Smooth muscle cell (in vitro differentiated cells): ENCODE measurements around the gene ZNF609. TPM values are rescaled to one million over a fixed set of nuclear protein-coding genes. Genes with fewer than 3 reads are reported as not detected.

Experiments
- DNase-seq: peaks from one replicate; lab custom pipeline; 2025; ENCODE audit not compliant: unreplicated experiment; lab: John Stamatoyannopoulos, UW
- H2AFZ ChIP-seq: fragments of 200-600 bp; sonication (generic); 2 replicates; pipeline ENCODE4 v1.6.0; 2016; ENCODE audit warnings: antibody characterized with exemption, low read depth, mild to moderate bottlenecking
- H3F3A ChIP-seq: fragments of 200-600 bp; sonication (generic); 2 replicates; pipeline ENCODE4 v1.6.0; 2017; ENCODE audit warnings: antibody characterized with exemption, low read depth
- H3K27ac ChIP-seq: fragments of 200-600 bp; sonication (generic); 2 replicates; pipeline ENCODE4 v1.5.1; 2016; ENCODE audit warnings: low read depth, mild to moderate bottlenecking
- H3K27me3 ChIP-seq: fragments of 200-600 bp; sonication (generic); 2 replicates; pipeline ENCODE4 v1.6.1; 2016; ENCODE audit warnings: low read depth, mild to moderate bottlenecking
- H3K36me3 ChIP-seq: fragments of 200-600 bp; sonication (generic); 2 replicates; pipeline ENCODE4 v1.5.1; 2016; ENCODE audit warnings: low read depth
- H3K4me1 ChIP-seq: fragments of 200-600 bp; sonication (generic); 2 replicates; pipeline ENCODE4 v1.5.1; 2016; ENCODE audit warnings: low read depth
- H3K4me2 ChIP-seq: fragments of 200-600 bp; sonication (generic); 2 replicates; pipeline ENCODE4 v1.6.0; 2016; ENCODE audit warnings: mild to moderate bottlenecking
- H3K4me3 ChIP-seq: fragments of 200-600 bp; sonication (generic); 2 replicates; pipeline ENCODE4 v1.5.1; 2016; ENCODE audit warnings: mild to moderate bottlenecking
- H3K79me2 ChIP-seq: fragments of 200-600 bp; sonication (generic); 2 replicates; pipeline ENCODE4 v1.6.0; 2016; ENCODE audit warnings: low read depth, mild to moderate bottlenecking
- H3K9ac ChIP-seq: fragments of 200-600 bp; sonication (generic); 2 replicates; pipeline ENCODE4 v1.6.0; 2016; ENCODE audit warnings: low read depth
- H3K9me3 ChIP-seq: fragments of 200-600 bp; sonication (generic); replicated peaks from 2 replicates; pipeline ENCODE4 v1.5.1; 2016; ENCODE audit warnings: low read depth
- H4K20me1 ChIP-seq: fragments of 200-600 bp; sonication (generic); 2 replicates; pipeline ENCODE4 v1.6.0; 2016; ENCODE audit warnings: low read depth
- CTCF ChIP-seq: fragments of 200-600 bp; sonication (generic); IDR thresholded peaks from 2 replicates; pipeline ENCODE4 v1.5.1; 2017; ENCODE audit warnings: borderline replicate concordance, mild to moderate bottlenecking, antibody characterized with exemption; ENCODE audit not compliant: insufficient read depth, poor library complexity, severe bottlenecking
- WGBS: methylation state at CpG from one replicate; pipeline ENCODE4 v1.1.7; 2016; ENCODE audit warnings: low lambda C conversion rate; 5-methylcytosine and 5-hydroxymethylcytosine counted together
- polyA plus RNA-seq: library from polyadenylated mRNA; unstranded; fragments of >200 nt; fragmentation: Nextera tagmentation; extraction: Ambion mirVana; gene quantifications from 2 replicates; pipeline ENCODE4 v1.2.1, GENCODE V29; 2016
- total RNA-seq: library from RNA; depleted of rRNA; stranded (reverse); fragments of >200 nt; gene quantifications from 2 replicates; pipeline ENCODE4 v1.2.3, GENCODE V29; 2014

The ZNF609 gene, protein sequence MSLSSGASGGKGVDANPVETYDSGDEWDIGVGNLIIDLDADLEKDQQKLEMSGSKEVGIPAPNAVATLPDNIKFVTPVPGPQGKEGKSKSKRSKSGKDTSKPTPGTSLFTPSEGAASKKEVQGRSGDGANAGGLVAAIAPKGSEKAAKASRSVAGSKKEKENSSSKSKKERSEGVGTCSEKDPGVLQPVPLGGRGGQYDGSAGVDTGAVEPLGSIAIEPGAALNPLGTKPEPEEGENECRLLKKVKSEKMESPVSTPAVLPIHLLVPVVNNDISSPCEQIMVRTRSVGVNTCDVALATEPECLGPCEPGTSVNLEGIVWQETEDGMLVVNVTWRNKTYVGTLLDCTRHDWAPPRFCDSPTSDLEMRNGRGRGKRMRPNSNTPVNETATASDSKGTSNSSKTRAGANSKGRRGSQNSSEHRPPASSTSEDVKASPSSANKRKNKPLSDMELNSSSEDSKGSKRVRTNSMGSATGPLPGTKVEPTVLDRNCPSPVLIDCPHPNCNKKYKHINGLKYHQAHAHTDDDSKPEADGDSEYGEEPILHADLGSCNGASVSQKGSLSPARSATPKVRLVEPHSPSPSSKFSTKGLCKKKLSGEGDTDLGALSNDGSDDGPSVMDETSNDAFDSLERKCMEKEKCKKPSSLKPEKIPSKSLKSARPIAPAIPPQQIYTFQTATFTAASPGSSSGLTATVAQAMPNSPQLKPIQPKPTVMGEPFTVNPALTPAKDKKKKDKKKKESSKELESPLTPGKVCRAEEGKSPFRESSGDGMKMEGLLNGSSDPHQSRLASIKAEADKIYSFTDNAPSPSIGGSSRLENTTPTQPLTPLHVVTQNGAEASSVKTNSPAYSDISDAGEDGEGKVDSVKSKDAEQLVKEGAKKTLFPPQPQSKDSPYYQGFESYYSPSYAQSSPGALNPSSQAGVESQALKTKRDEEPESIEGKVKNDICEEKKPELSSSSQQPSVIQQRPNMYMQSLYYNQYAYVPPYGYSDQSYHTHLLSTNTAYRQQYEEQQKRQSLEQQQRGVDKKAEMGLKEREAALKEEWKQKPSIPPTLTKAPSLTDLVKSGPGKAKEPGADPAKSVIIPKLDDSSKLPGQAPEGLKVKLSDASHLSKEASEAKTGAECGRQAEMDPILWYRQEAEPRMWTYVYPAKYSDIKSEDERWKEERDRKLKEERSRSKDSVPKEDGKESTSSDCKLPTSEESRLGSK (N-terminal part only)
- total RNA-seq (15.6 and 15.9 TPM in 2 replicates), polyA plus RNA-seq (9.9 and 10.7 TPM in 2 replicates)

- H3K4me3 ChIP-seq = peak within 1 kb of the TSS; percentile 82
- H2AFZ ChIP-seq = peak within 1 kb of the TSS; percentile 81
- peak within 1 kb of the TSS; percentile 82 for H3K4me2 ChIP-seq
- H3F3A ChIP-seq = peaks cover 25% of the 10 kb centered on the region
- peaks cover 49% of the 10 kb centered on the region for H3K4me1 ChIP-seq
- H3K9me3 ChIP-seq = no peaks in the 10 kb centered on the region
- H3K27me3 ChIP-seq = no peaks in the 10 kb centered on the region
- peaks cover 36% of the 10 kb centered on the region for H3K79me2 ChIP-seq
- DNase-seq = peak; percentile 92
- H3K9ac ChIP-seq = peak within 1 kb of the TSS; percentile 84
- TF ChIP-seq CTCF = no peak
- no peaks in the 10 kb centered on the region for H3K36me3 ChIP-seq
- peaks cover 40% of the 10 kb centered on the region for H4K20me1 ChIP-seq
- under 1% methylated on average over 36 of the region's 45 CpGs for WGBS
- peak within 1 kb of the TSS; percentile 73 for H3K27ac ChIP-seq
Observed at GRCh38 chr15:64460206-64460723, at the start of gene ZNF609. Gene ZNF609, plus strand, starts transcription at chr15:64460578. Its CDS starts 38,842 bp downstream, at chr15:64499420.

GRCh38 chr15:64412216-64412615 is 48.2 kb upstream of the ZNF609 start:
- H4K20me1 ChIP-seq = no peaks in the 10 kb centered on the region
- H3K4me2 ChIP-seq = no peak overlapping the region
- no peaks in the 10 kb centered on the region for H3K4me1 ChIP-seq
- H3K36me3 ChIP-seq = peaks cover 17% of the 10 kb centered on the region
- H3K79me2 ChIP-seq = no peaks in the 10 kb centered on the region
- no peak overlapping the region for H3K4me3 ChIP-seq
- WGBS = 84% methylated on average over 2 of the region's 2 CpGs
- H3K27ac ChIP-seq = peak overlapping the region; percentile 74
- no peak overlapping the region for H2AFZ ChIP-seq
- H3K27me3 ChIP-seq = no peaks in the 10 kb centered on the region
- H3K9me3 ChIP-seq = no peaks in the 10 kb centered on the region
- H3K9ac ChIP-seq = no peak overlapping the region
- no peak for TF ChIP-seq CTCF
- DNase-seq = no peak
- no peaks in the 10 kb centered on the region for H3F3A ChIP-seq

DNA sequence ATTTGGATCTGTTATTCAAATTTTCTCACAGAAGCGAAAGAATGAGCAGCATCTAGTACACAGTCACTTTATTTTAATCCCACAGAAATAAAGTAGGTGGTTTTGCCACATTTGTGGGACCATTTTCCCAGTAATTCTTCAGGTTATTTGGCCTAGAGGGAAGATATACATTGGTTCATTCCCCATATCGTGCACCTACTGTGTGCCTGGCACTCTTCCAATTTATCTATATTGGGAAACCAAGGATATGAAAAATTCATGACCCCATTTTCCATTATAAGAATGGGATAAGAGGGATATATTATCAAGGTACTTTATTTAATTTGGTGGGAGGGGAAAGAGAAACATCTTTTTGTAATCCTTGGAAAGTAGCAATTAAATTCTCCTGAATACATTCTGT is 37.7 kb upstream of the ZNF609 start:
- H3K9me3 ChIP-seq = no peaks in the 10 kb centered on the region
- H3K27ac ChIP-seq = no peak overlapping the region
- H3K79me2 ChIP-seq = no peaks in the 10 kb centered on the region
- no peak overlapping the region for H2AFZ ChIP-seq
- 98% methylated on average over 2 of the region's 2 CpGs for WGBS
- DNase-seq = no peak
- H3K9ac ChIP-seq = no peak overlapping the region
- H3F3A ChIP-seq = no peaks in the 10 kb centered on the region
- H3K4me1 ChIP-seq = no peaks in the 10 kb centered on the region
- H3K36me3 ChIP-seq = peaks cover 30% of the 10 kb centered on the region
- H3K4me2 ChIP-seq = no peak overlapping the region
- H3K27me3 ChIP-seq = no peaks in the 10 kb centered on the region
- H3K4me3 ChIP-seq = no peak overlapping the region
- peaks cover 12% of the 10 kb centered on the region for H4K20me1 ChIP-seq
- TF ChIP-seq CTCF = no peak
